ENCODE measurements around the gene RPL13A. TPM values are rescaled to one million over a fixed set of nuclear protein-coding genes. Genes with fewer than 3 reads are reported as not detected.

The RPL13A gene
- total and polyA plus RNA-seq, 8 donors, result 1,459 to 2,866 (median 2,024) TPM

DNA sequence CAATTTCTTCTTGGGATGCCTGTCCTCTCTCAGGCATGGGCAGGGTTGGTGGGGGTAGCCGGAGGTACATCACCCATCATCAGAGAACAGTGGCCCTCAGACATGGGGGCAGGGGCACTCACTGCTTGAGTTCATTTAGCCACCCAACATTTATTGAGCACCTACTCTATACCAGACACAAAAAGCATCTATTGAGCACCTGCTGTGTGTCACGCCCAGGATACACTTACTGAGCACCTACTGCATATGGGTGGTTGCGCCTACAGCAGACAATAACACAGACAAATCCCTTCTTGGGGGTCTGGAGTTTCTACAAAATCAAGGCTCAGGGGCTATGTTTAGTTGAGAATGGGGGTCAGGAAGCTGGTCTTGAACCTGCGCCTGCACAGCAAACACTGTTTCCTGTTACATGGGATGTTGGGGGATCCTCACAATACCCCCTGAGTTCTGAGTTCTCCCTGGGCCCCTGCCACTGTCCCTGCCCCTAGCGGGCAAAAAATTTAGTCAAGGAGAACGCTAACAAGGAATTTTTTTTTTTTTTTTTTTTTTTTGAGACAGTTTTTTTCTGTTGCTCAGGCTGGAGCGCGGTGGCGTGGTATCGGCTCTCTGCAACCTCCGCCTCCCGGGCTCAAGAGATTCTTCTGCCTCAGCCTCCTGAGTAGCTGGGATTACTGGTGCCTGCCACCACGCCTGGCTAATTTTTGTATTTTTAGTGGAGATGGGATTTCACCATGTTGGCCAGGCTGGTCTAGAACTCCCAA is 52.0 kb downstream of the RPL13A start:
- Histone ChIP-seq H3K4me3 (no peak overlapping the region), H3K36me3 (no peaks in the 10 kb centered on the region), H3K4me1 (no peaks in the 10 kb centered on the region), H3K27ac (no peak overlapping the region), H3K27me3 (no peaks in the 10 kb centered on the region), H3K9me3 (no peaks in the 10 kb centered on the region)
- TF ChIP-seq, protein P1, sequence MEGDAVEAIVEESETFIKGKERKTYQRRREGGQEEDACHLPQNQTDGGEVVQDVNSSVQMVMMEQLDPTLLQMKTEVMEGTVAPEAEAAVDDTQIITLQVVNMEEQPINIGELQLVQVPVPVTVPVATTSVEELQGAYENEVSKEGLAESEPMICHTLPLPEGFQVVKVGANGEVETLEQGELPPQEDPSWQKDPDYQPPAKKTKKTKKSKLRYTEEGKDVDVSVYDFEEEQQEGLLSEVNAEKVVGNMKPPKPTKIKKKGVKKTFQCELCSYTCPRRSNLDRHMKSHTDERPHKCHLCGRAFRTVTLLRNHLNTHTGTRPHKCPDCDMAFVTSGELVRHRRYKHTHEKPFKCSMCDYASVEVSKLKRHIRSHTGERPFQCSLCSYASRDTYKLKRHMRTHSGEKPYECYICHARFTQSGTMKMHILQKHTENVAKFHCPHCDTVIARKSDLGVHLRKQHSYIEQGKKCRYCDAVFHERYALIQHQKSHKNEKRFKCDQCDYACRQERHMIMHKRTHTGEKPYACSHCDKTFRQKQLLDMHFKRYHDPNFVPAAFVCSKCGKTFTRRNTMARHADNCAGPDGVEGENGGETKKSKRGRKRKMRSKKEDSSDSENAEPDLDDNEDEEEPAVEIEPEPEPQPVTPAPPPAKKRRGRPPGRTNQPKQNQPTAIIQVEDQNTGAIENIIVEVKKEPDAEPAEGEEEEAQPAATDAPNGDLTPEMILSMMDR (IDR thresholded peaks at IDR 0.05), result no peak
- FAIRE-seq (no peak), DNase-seq (no peak), ATAC-seq (no peak)
- WGBS, 2 donors, result 95 to 96% methylated on average over 13 of the region's 13 CpGs
- intact Hi-C loops (cut with DNase I), result no loop called here

Small RNAs within 50 kb of the gene (microRNA-seq; reads per million reads assigned to microRNA genes)
- gene MIR150, result 236 to 577 reads per million in 2 donors

Other genes starting within 250 kb of the RPL13A start
- 1 to 10 TPM; 1.5 to 4.1 (median 2.7) TPM for gene SLC6A16, start 162.4 kb upstream of the RPL13A start, total RNA-seq
- gene SLC6A16, start 162.4 kb upstream of the RPL13A start, polyA plus RNA-seq, result 1 to 10 TPM; 4.5 to 5.9 TPM
- gene CD37, start 152.2 kb upstream of the RPL13A start, total RNA-seq, result 10 to 100 TPM in 1 of 6 donors, 1 to 10 TPM in 3, under 1 TPM in 2; 0.35 to 23.1 (median 2.7) TPM
- 1 to 10 TPM; 1.8 to 2.0 TPM for gene CD37, start 152.2 kb upstream of the RPL13A start, polyA plus RNA-seq
- gene TEAD2, start 125.2 kb upstream of the RPL13A start, total RNA-seq, result 10 to 100 TPM; 10.5 to 30.6 (median 12.6) TPM
- gene TEAD2, start 125.2 kb upstream of the RPL13A start, polyA plus RNA-seq, result 10 to 100 TPM; 16.0 to 16.8 TPM
- gene DKKL1, start 123.7 kb upstream of the RPL13A start, total RNA-seq, result 1 to 10 TPM in 1 of 6 donors, under 1 TPM in 3, not detected in 2; 0.41 to 1.3 (median 0.53) TPM
- gene DKKL1, start 123.7 kb upstream of the RPL13A start, polyA plus RNA-seq, result under 1 TPM in 1 of 2 donors, not detected in 1; 0.12 TPM
- 1 to 10 TPM; 1.3 to 3.3 (median 2.7) TPM for gene KASH5, start 99.4 kb upstream of the RPL13A start, total RNA-seq
- gene KASH5, start 99.4 kb upstream of the RPL13A start, polyA plus RNA-seq, result 1 to 10 TPM; 1.2 to 1.7 TPM
- gene PTH2, start 64.2 kb upstream of the RPL13A start, total RNA-seq, result not detected
- gene PTH2, start 64.2 kb upstream of the RPL13A start, polyA plus RNA-seq, result not detected
- gene GFY, start 62.2 kb upstream of the RPL13A start, total RNA-seq, result not detected
- not detected for gene GFY, start 62.2 kb upstream of the RPL13A start, polyA plus RNA-seq
- under 1 TPM in 5 of 6 donors, not detected in 1; 0.13 to 0.53 (median 0.40) TPM for gene SLC17A7, start 46.1 kb upstream of the RPL13A start, total RNA-seq
- gene SLC17A7, start 46.1 kb upstream of the RPL13A start, polyA plus RNA-seq, result under 1 TPM; 0.30 to 0.31 TPM
- 10 to 100 TPM; 34.2 to 49.1 (median 37.2) TPM for gene PIH1D1, start 35.8 kb upstream of the RPL13A start, total RNA-seq
- 100 to 1,000 TPM in 1 of 2 donors, 10 to 100 TPM in 1; 82.5 to 110 TPM for gene PIH1D1, start 35.8 kb upstream of the RPL13A start, polyA plus RNA-seq
- 10 to 100 TPM; 16.1 to 22.9 (median 19.8) TPM for gene ALDH16A1, start 34.4 kb upstream of the RPL13A start, total RNA-seq
- 10 to 100 TPM; 72.4 to 89.3 TPM for gene ALDH16A1, start 34.4 kb upstream of the RPL13A start, polyA plus RNA-seq
- gene FLT3LG, start 13.4 kb upstream of the RPL13A start, total RNA-seq, result 1 to 10 TPM in 5 of 6 donors, under 1 TPM in 1; 0.79 to 3.7 (median 1.8) TPM
- 1 to 10 TPM; 7.1 to 8.4 TPM for gene FLT3LG, start 13.4 kb upstream of the RPL13A start, polyA plus RNA-seq
- 1,000 to 10,000 TPM in 4 of 6 donors, 100 to 1,000 TPM in 2; 765 to 1,427 (median 1,126) TPM for gene RPS11, start 8.8 kb downstream of the RPL13A start, total RNA-seq
- gene RPS11, start 8.8 kb downstream of the RPL13A start, polyA plus RNA-seq, result 1,000 to 10,000 TPM; 2,346 to 2,426 TPM
- gene FCGRT, start 25.1 kb downstream of the RPL13A start, total RNA-seq, result 100 to 1,000 TPM in 1 of 6 donors, 10 to 100 TPM in 5; 48.4 to 105 (median 66.3) TPM
- 10 to 100 TPM; 74.5 to 87.8 TPM for gene FCGRT, start 25.1 kb downstream of the RPL13A start, polyA plus RNA-seq
- 10 to 100 TPM in 1 of 6 donors, 1 to 10 TPM in 5; 1.6 to 16.5 (median 4.8) TPM for gene RCN3, start 40.4 kb downstream of the RPL13A start, total RNA-seq
- 10 to 100 TPM; 38.7 to 41.5 TPM for gene RCN3, start 40.4 kb downstream of the RPL13A start, polyA plus RNA-seq
- gene NOSIP, start 92.9 kb downstream of the RPL13A start, total RNA-seq, result 10 to 100 TPM; 40.5 to 76.3 (median 52.1) TPM
- gene NOSIP, start 92.9 kb downstream of the RPL13A start, polyA plus RNA-seq, result 100 to 1,000 TPM; 120 to 148 TPM
- 1 to 10 TPM; 6.5 to 8.9 (median 8.3) TPM for gene PRRG2, start 93.7 kb downstream of the RPL13A start, total RNA-seq
- gene PRRG2, start 93.7 kb downstream of the RPL13A start, polyA plus RNA-seq, result 10 to 100 TPM; 11.6 to 15.9 TPM
- 10 to 100 TPM in 3 of 6 donors, 1 to 10 TPM in 3; 8.3 to 17.7 (median 9.5) TPM for gene PRR12, start 103.6 kb downstream of the RPL13A start, total RNA-seq
- gene PRR12, start 103.6 kb downstream of the RPL13A start, polyA plus RNA-seq, result 10 to 100 TPM; 14.0 to 18.9 TPM
- 10 to 100 TPM in 2 of 6 donors, 1 to 10 TPM in 4; 5.5 to 24.4 (median 7.5) TPM for gene RRAS, start 152.5 kb downstream of the RPL13A start, total RNA-seq
- 10 to 100 TPM; 27.2 to 42.9 TPM for gene RRAS, start 152.5 kb downstream of the RPL13A start, polyA plus RNA-seq
- 10 to 100 TPM; 17.3 to 34.8 (median 28.3) TPM for gene SCAF1, start 154.6 kb downstream of the RPL13A start, total RNA-seq
- gene SCAF1, start 154.6 kb downstream of the RPL13A start, polyA plus RNA-seq, result 10 to 100 TPM; 17.8 to 30.4 TPM
- gene IRF3, start 178.2 kb downstream of the RPL13A start, total RNA-seq, result 10 to 100 TPM; 34.4 to 66.0 (median 44.7) TPM
- gene IRF3, start 178.2 kb downstream of the RPL13A start, polyA plus RNA-seq, result 100 to 1,000 TPM; 213 to 289 TPM
- gene BCL2L12, start 178.3 kb downstream of the RPL13A start, total RNA-seq, result 10 to 100 TPM in 2 of 6 donors, 1 to 10 TPM in 4; 6.0 to 12.0 (median 9.6) TPM
- gene BCL2L12, start 178.3 kb downstream of the RPL13A start, polyA plus RNA-seq, result 10 to 100 TPM; 16.2 to 16.5 TPM
- 10 to 100 TPM; 27.2 to 61.1 (median 43.3) TPM for gene PRMT1, start 189.7 kb downstream of the RPL13A start, total RNA-seq
- 10 to 100 TPM; 95.3 to 98.7 TPM for gene PRMT1, start 189.7 kb downstream of the RPL13A start, polyA plus RNA-seq
- gene ADM5, start 202.0 kb downstream of the RPL13A start, total RNA-seq, result under 1 TPM; 0.28 to 1.00 (median 0.58) TPM
- gene ADM5, start 202.0 kb downstream of the RPL13A start, polyA plus RNA-seq, result 1 to 10 TPM; 2.4 to 2.5 TPM
- 1 to 10 TPM in 4 of 6 donors, under 1 TPM in 2; 0.28 to 5.6 (median 2.1) TPM for gene CPT1C, start 203.5 kb downstream of the RPL13A start, total RNA-seq
- gene CPT1C, start 203.5 kb downstream of the RPL13A start, polyA plus RNA-seq, result 10 to 100 TPM; 10.5 to 12.6 TPM